H1 (cell line): ENCODE results near the gene USP7. TPM values are rescaled to one million over a fixed set of nuclear protein-coding genes. Genes with fewer than 3 reads are reported as not detected.

ENCODE experiments used
- CEBPB ChIP-seq: IDR thresholded peaks from 2 replicates; pipeline ENCODE4 v1.6.1; 2012; ENCODE audit warnings: low read depth, low read length
- CHD7 ChIP-seq: fragments of 300-600 bp; sonication (generic); IDR thresholded peaks from 2 replicates; pipeline ENCODE4 v1.7.1; 2012; ENCODE audit warnings: low read length, moderate library complexity, mild to moderate bottlenecking, inconsistent platforms; ENCODE audit not compliant: insufficient replicate concordance
- CREB1 ChIP-seq: IDR thresholded peaks from 2 replicates; pipeline ENCODE4 v1.6.1; 2012; ENCODE audit warnings: inconsistent platforms
- EP300 ChIP-seq, 2 experiments: IDR thresholded peaks; 1 replicate in 1 of 2; 2 replicates in 1 of 2; pipeline ENCODE4 v1.6.1; 2011 to 2012; ENCODE audit warnings: low read depth in 2 of 2, low read length in 2 of 2, mild to moderate bottlenecking in 2 of 2, borderline replicate concordance in 1 of 2, inconsistent platforms in 1 of 2, moderate library complexity in 1 of 2
- HDAC2 ChIP-seq, 2 experiments: fragments of 300-600 bp in 1 of 2; sonication (generic) in 1 of 2; IDR thresholded peaks; 2 replicates each; pipeline ENCODE4 v1.6.1; 2011 to 2012; ENCODE audit warnings: low read depth in 2 of 2, low read length in 2 of 2, mild to moderate bottlenecking in 2 of 2, moderate library complexity in 2 of 2, borderline replicate concordance in 1 of 2, inconsistent platforms in 1 of 2
- RFX5 ChIP-seq: IDR thresholded peaks from 2 replicates; pipeline ENCODE4 v1.6.1; 2011; ENCODE audit warnings: low read depth, low read length, improper control_type of control experiment, borderline replicate concordance
- SIX5 ChIP-seq: IDR thresholded peaks from 2 replicates; pipeline ENCODE4 v1.6.1; 2011; ENCODE audit warnings: mild to moderate bottlenecking, low read depth, low read length
- SP4 ChIP-seq: IDR thresholded peaks from 2 replicates; pipeline ENCODE4 v1.6.1; 2012; ENCODE audit warnings: low read length, inconsistent platforms
- SUZ12 ChIP-seq: fragments of 200-600 bp; sonication (generic); IDR thresholded peaks from 2 replicates; pipeline ENCODE4 v1.6.1; 2012; ENCODE audit warnings: mild to moderate bottlenecking, inconsistent platforms, low read length, moderate library complexity, mixed read lengths
- TEAD4 ChIP-seq: IDR thresholded peaks from 2 replicates; pipeline ENCODE4 v1.6.1; 2012; ENCODE audit warnings: low read depth, low read length, inconsistent platforms, mixed read lengths
- polyA plus RNA-seq, 7 experiments: library from polyadenylated mRNA; depleted of rRNA in 3 of 7; stranded (reverse) in 5 of 7; unstranded in 2 of 7; fragments of >200 nt in 5 of 7; fragments of 200-250 nt in 2 of 7; gene quantifications; 1 replicate in 5 of 7; 2 replicates in 1 of 7; 4 replicates in 1 of 7; pipeline versions ENCODE4 v1.2.1 to v1.2.3, GENCODE V29; 2011 to 2013; ENCODE audit warnings: missing spikeins in 2 of 7, mixed read lengths in 2 of 7
- total RNA-seq: library from RNA; stranded (reverse); fragmentation: NEBNext Ultra II Directional; extraction: Animal tissue kit (Norgen Biotek cat#: 25700); gene quantifications from 2 replicates; pipeline ENCODE4 v1.2.1, GENCODE V29; 2021

USP7 gene
- total and polyA plus RNA-seq, 2 of the 8 experiments (the other 6 are each of a cell fraction or from before 2014, with no cell fraction given) = 21.3 to 211 TPM

GRCh38 chr16:8882725-8883377, 80.9 kb downstream of the USP7 start (continued):
- TF ChIP-seq CHD7 = no peak
- TF ChIP-seq SIX5 = no peak
- no peak for TF ChIP-seq CEBPB
- TF ChIP-seq TEAD4 = no peak
- TF ChIP-seq HDAC2 (IDR thresholded peaks at IDR 0.05; ENCODE audit: borderline replicate concordance in 1 of 2, low read depth in 2 of 2, low read length in 2 of 2) = no peak
- no peak for TF ChIP-seq SUZ12
- no peak for TF ChIP-seq SP4
- no peak for TF ChIP-seq CREB1
- no peak for TF ChIP-seq EP300 (IDR thresholded peaks at IDR 0.05; ENCODE audit: borderline replicate concordance in 1 of 2, low read depth in 2 of 2, low read length in 2 of 2)
- no peak for TF ChIP-seq RFX5
